ENCODE data around the gene FRAT2. TPM values are rescaled to one million over a fixed set of nuclear protein-coding genes. Genes with fewer than 3 reads are reported as not detected.
A peak's percentile ranks its signal among the peaks of the same experiment; 100 is the strongest.

Gene FRAT2
- total and polyA plus RNA-seq, 2 donors = 13.1 to 17.5 TPM

GRCh38 chr10:97307866-97308780 is 26.4 kb downstream of the FRAT2 start:
- no peaks in the 10 kb centered on the region for H3K4me1 ChIP-seq (ENCODE audit: control insufficient read depth in 2 of 2, insufficient read depth in 2 of 2, low read length in 2 of 2)
- no peak for DNase-seq (ENCODE audit: low read depth in 6 of 9, low spot score in 9 of 9)
- no peak overlapping the region for H3K27ac ChIP-seq (ENCODE audit: low read depth in 1 of 2, low read length in 1 of 2)
- H3K36me3 ChIP-seq (ENCODE audit: control insufficient read depth in 2 of 2, insufficient read depth in 2 of 2, low read length in 1 of 2) = no peaks in the 10 kb centered on the region
- H3K4me3 ChIP-seq (ENCODE audit: low read length in 2 of 2) = no peak overlapping the region
- H3K27me3 ChIP-seq (ENCODE audit: control insufficient read depth in 2 of 2, insufficient read depth in 1 of 2, low read length in 1 of 2) = no peaks in the 10 kb centered on the region
- 89% methylated on average over 10 of the region's 10 CpGs for WGBS
- H3K9me3 ChIP-seq (ENCODE audit: control insufficient read depth in 2 of 2, insufficient read depth in 1 of 2, low read length in 1 of 2) = no peaks in the 10 kb centered on the region

GRCh38 chr10:97307441-97307840 is 27.1 kb downstream of the FRAT2 start:
- 45% methylated on average over 1 of the region's 1 CpG for WGBS
- Histone ChIP-seq H3K4me1 (ENCODE audit: control insufficient read depth in 2 of 2, insufficient read depth in 2 of 2, low read length in 2 of 2) (no peaks in the 10 kb centered on the region), H3K4me3 (ENCODE audit: low read length in 2 of 2) (no peak overlapping the region), H3K9me3 (ENCODE audit: control insufficient read depth in 2 of 2, insufficient read depth in 1 of 2, low read length in 1 of 2) (no peaks in the 10 kb centered on the region), H3K36me3 (ENCODE audit: control insufficient read depth in 2 of 2, insufficient read depth in 2 of 2, low read length in 1 of 2) (no peaks in the 10 kb centered on the region), H3K27ac (ENCODE audit: low read depth in 1 of 2, low read length in 1 of 2) (no peak overlapping the region), H3K27me3 (ENCODE audit: control insufficient read depth in 2 of 2, insufficient read depth in 1 of 2, low read length in 1 of 2) (no peaks in the 10 kb centered on the region)
- DNase-seq (ENCODE audit: low read depth in 6 of 9, low spot score in 9 of 9) = no peak

- no peak overlapping the region for H3K4me3 ChIP-seq (ENCODE audit: low read length in 2 of 2)
- H3K36me3 ChIP-seq (ENCODE audit: control insufficient read depth in 2 of 2, insufficient read depth in 2 of 2, low read length in 1 of 2) = no peaks in the 10 kb centered on the region
- H3K4me1 ChIP-seq (ENCODE audit: control insufficient read depth in 2 of 2, insufficient read depth in 2 of 2, low read length in 2 of 2) = no peaks in the 10 kb centered on the region
- no peaks in the 10 kb centered on the region for H3K27me3 ChIP-seq (ENCODE audit: control insufficient read depth in 2 of 2, insufficient read depth in 1 of 2, low read length in 1 of 2)
- no peaks in the 10 kb centered on the region for H3K9me3 ChIP-seq (ENCODE audit: control insufficient read depth in 2 of 2, insufficient read depth in 1 of 2, low read length in 1 of 2)
- 96% methylated on average over 11 of the region's 11 CpGs for WGBS
- H3K27ac ChIP-seq (ENCODE audit: low read depth in 1 of 2, low read length in 1 of 2) = no peak overlapping the region
- no peak for DNase-seq (ENCODE audit: low read depth in 6 of 9, low spot score in 9 of 9)
Measured at GRCh38 chr10:97302088-97302791, 32.3 kb downstream of the FRAT2 start.

GRCh38 chr10:97300980-97301379 is 33.5 kb downstream of the FRAT2 start:
- H3K4me1 ChIP-seq (ENCODE audit: control insufficient read depth in 2 of 2, insufficient read depth in 2 of 2, low read length in 2 of 2) = no peaks in the 10 kb centered on the region
- no peak for DNase-seq (ENCODE audit: low read depth in 6 of 9, low spot score in 9 of 9)
- H3K9me3 ChIP-seq (ENCODE audit: control insufficient read depth in 2 of 2, insufficient read depth in 1 of 2, low read length in 1 of 2) = no peaks in the 10 kb centered on the region
- H3K27me3 ChIP-seq (ENCODE audit: control insufficient read depth in 2 of 2, insufficient read depth in 1 of 2, low read length in 1 of 2) = no peaks in the 10 kb centered on the region
- H3K4me3 ChIP-seq (ENCODE audit: low read length in 2 of 2) = no peak overlapping the region
- WGBS = 98% methylated on average over 3 of the region's 3 CpGs
- no peak overlapping the region for H3K27ac ChIP-seq (ENCODE audit: low read depth in 1 of 2, low read length in 1 of 2)
- H3K36me3 ChIP-seq (ENCODE audit: control insufficient read depth in 2 of 2, insufficient read depth in 2 of 2, low read length in 1 of 2) = no peaks in the 10 kb centered on the region

- Histone ChIP-seq H3K36me3 (ENCODE audit: control insufficient read depth in 2 of 2, insufficient read depth in 2 of 2, low read length in 1 of 2) (no peaks in the 10 kb centered on the region), H3K4me1 (ENCODE audit: control insufficient read depth in 2 of 2, insufficient read depth in 2 of 2, low read length in 2 of 2) (no peaks in the 10 kb centered on the region), H3K27me3 (ENCODE audit: control insufficient read depth in 2 of 2, insufficient read depth in 1 of 2, low read length in 1 of 2) (no peaks in the 10 kb centered on the region), H3K9me3 (ENCODE audit: control insufficient read depth in 2 of 2, insufficient read depth in 1 of 2, low read length in 1 of 2) (no peaks in the 10 kb centered on the region), H3K4me3 (ENCODE audit: low read length in 2 of 2) (no peak overlapping the region), H3K27ac (ENCODE audit: low read depth in 1 of 2, low read length in 1 of 2) (no peak overlapping the region)
- DNase-seq (ENCODE audit: low read depth in 6 of 9, low spot score in 9 of 9) = no peak
- 94% methylated on average over 3 of the region's 3 CpGs for WGBS
Measured at GRCh38 chr10:97298223-97298571, 36.3 kb downstream of the FRAT2 start.

- H3K4me1 ChIP-seq (ENCODE audit: control insufficient read depth in 2 of 2, insufficient read depth in 2 of 2, low read length in 2 of 2) = no peaks in the 10 kb centered on the region
- no peaks in the 10 kb centered on the region for H3K9me3 ChIP-seq (ENCODE audit: control insufficient read depth in 2 of 2, insufficient read depth in 1 of 2, low read length in 1 of 2)
- WGBS = 97% methylated on average over 8 of the region's 8 CpGs
- no peaks in the 10 kb centered on the region for H3K27me3 ChIP-seq (ENCODE audit: control insufficient read depth in 2 of 2, insufficient read depth in 1 of 2, low read length in 1 of 2)
- H3K4me3 ChIP-seq (ENCODE audit: low read length in 2 of 2) = no peak overlapping the region
- no peaks in the 10 kb centered on the region for H3K36me3 ChIP-seq (ENCODE audit: control insufficient read depth in 2 of 2, insufficient read depth in 2 of 2, low read length in 1 of 2)
- no peak for DNase-seq (ENCODE audit: low read depth in 6 of 9, low spot score in 9 of 9)
- H3K27ac ChIP-seq (ENCODE audit: low read depth in 1 of 2, low read length in 1 of 2) = no peak overlapping the region
Measured at GRCh38 chr10:97297556-97298222, 36.8 kb downstream of the FRAT2 start.

GRCh38 chr10:97292862-97293198 is 41.7 kb downstream of the FRAT2 start:
- Histone ChIP-seq H3K27ac (ENCODE audit: low read depth in 1 of 2, low read length in 1 of 2) (no peak overlapping the region), H3K4me3 (ENCODE audit: low read length in 2 of 2) (peak overlapping the region in 1 of 2 donors; percentile 65)
- 63% methylated on average over 3 of the region's 3 CpGs for WGBS

GRCh38 chr10:97292097-97292861 is 42.2 kb downstream of the FRAT2 start, which contains the start of gene ARHGAP19:
Gene ARHGAP19 (minus strand): TSS chr10:97292637. CDS start chr10:97292627, 10 bp downstream.
- Histone ChIP-seq H3K9me3 (ENCODE audit: control insufficient read depth in 2 of 2, insufficient read depth in 1 of 2, low read length in 1 of 2) (no peaks in the 10 kb centered on the region), H3K4me1 (ENCODE audit: control insufficient read depth in 2 of 2, insufficient read depth in 2 of 2, low read length in 2 of 2) (peaks cover 6 to 7% of the 10 kb centered on the region in 2 donors), H3K36me3 (ENCODE audit: control insufficient read depth in 2 of 2, insufficient read depth in 2 of 2, low read length in 1 of 2) (peaks cover 2 to 8% of the 10 kb centered on the region in 2 donors), H3K27ac (ENCODE audit: low read depth in 1 of 2, low read length in 1 of 2) (peak within 1 kb of the TSS; percentile 87 to 89), H3K4me3 (ENCODE audit: low read length in 2 of 2) (peak within 1 kb of the TSS; percentile 65 to 86), H3K27me3 (ENCODE audit: control insufficient read depth in 2 of 2, insufficient read depth in 1 of 2, low read length in 1 of 2) (no peaks in the 10 kb centered on the region)
- WGBS = under 1% methylated on average over 55 of the region's 55 CpGs
- DNase-seq (ENCODE audit: low read depth in 6 of 9, low spot score in 9 of 9) = peak; percentile 90 to 98 (median 95)

More at GRCh38 chr10:97292862-97293198, 41.7 kb downstream of the FRAT2 start:
- Histone ChIP-seq H3K9me3 (ENCODE audit: control insufficient read depth in 2 of 2, insufficient read depth in 1 of 2, low read length in 1 of 2) (no peaks in the 10 kb centered on the region), H3K36me3 (ENCODE audit: control insufficient read depth in 2 of 2, insufficient read depth in 2 of 2, low read length in 1 of 2) (peaks cover 0 to 4% of the 10 kb centered on the region in 2 donors), H3K4me1 (ENCODE audit: control insufficient read depth in 2 of 2, insufficient read depth in 2 of 2, low read length in 2 of 2) (peaks cover 6 to 7% of the 10 kb centered on the region in 2 donors), H3K27me3 (ENCODE audit: control insufficient read depth in 2 of 2, insufficient read depth in 1 of 2, low read length in 1 of 2) (no peaks in the 10 kb centered on the region)
- no peak for DNase-seq (ENCODE audit: low read depth in 6 of 9, low spot score in 9 of 9)
